ENCODE results near the gene CDC5L.

GRCh38 chr6:44475779-44476434 is 88.4 kb downstream of the CDC5L start:
- TF ChIP-seq, protein P1, sequence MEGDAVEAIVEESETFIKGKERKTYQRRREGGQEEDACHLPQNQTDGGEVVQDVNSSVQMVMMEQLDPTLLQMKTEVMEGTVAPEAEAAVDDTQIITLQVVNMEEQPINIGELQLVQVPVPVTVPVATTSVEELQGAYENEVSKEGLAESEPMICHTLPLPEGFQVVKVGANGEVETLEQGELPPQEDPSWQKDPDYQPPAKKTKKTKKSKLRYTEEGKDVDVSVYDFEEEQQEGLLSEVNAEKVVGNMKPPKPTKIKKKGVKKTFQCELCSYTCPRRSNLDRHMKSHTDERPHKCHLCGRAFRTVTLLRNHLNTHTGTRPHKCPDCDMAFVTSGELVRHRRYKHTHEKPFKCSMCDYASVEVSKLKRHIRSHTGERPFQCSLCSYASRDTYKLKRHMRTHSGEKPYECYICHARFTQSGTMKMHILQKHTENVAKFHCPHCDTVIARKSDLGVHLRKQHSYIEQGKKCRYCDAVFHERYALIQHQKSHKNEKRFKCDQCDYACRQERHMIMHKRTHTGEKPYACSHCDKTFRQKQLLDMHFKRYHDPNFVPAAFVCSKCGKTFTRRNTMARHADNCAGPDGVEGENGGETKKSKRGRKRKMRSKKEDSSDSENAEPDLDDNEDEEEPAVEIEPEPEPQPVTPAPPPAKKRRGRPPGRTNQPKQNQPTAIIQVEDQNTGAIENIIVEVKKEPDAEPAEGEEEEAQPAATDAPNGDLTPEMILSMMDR (IDR thresholded peaks at IDR 0.05 in 2 of 3, conservative IDR thresholded peaks at IDR 0.05 in 1 of 3; ENCODE audit: borderline replicate concordance in 1 of 3, insufficient read depth in 1 of 3, low read depth in 2 of 3, low read length in 2 of 3), result peak; percentile 82 to 96 (median 86)
- TF ChIP-seq POLR2A (IDR thresholded peaks at IDR 0.05; ENCODE audit: borderline replicate concordance, extremely low read depth, insufficient read depth, insufficient read length), result no peak
- no peak for TF ChIP-seq EZH2 (IDR thresholded peaks at IDR 0.05)
- TF ChIP-seq, protein P2, sequence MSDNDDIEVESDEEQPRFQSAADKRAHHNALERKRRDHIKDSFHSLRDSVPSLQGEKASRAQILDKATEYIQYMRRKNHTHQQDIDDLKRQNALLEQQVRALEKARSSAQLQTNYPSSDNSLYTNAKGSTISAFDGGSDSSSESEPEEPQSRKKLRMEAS (IDR thresholded peaks at IDR 0.05), result no peak
- TF ChIP-seq ELF1 (IDR thresholded peaks at IDR 0.05; ENCODE audit: borderline replicate concordance, low read depth), result no peak
- no peak for TF ChIP-seq CEBPB (IDR thresholded peaks at IDR 0.05; ENCODE audit: low read depth)
- no peak for TF ChIP-seq ZNF274 (IDR thresholded peaks at IDR 0.05; ENCODE audit: low read depth, low read length)
- TF ChIP-seq YY1 (IDR thresholded peaks at IDR 0.05; ENCODE audit: extremely low read depth, insufficient replicate concordance, low read depth, low read length), result no peak
- TF ChIP-seq EZH2phosphoT487 (IDR thresholded peaks at IDR 0.05; ENCODE audit: borderline replicate concordance), result no peak
- TF ChIP-seq SRF (IDR thresholded peaks at IDR 0.05; ENCODE audit: low read depth), result no peak
- no peak for TF ChIP-seq REST (IDR thresholded peaks at IDR 0.05; ENCODE audit: low read depth)
- peak; percentile 19 for TF ChIP-seq TCF7L2 (IDR thresholded peaks at IDR 0.05; ENCODE audit: borderline replicate concordance, extremely low read depth, insufficient read depth, insufficient read length)
- no peak for TF ChIP-seq EGR1 (IDR thresholded peaks at IDR 0.05; ENCODE audit: low read depth)
- TF ChIP-seq SIN3A (IDR thresholded peaks at IDR 0.05; ENCODE audit: low read depth), result no peak
